ENCODE data around the gene ZNF276. TPM values are rescaled to one million over a fixed set of nuclear protein-coding genes. Genes with fewer than 3 reads are reported as not detected.
A peak's percentile ranks its signal among the peaks of the same experiment; 100 is the strongest.
"Not testable (repeated sequence)": the region's sequence is repeated elsewhere in the genome, so short reads cannot be mapped to it uniquely, and the experiment has no call there.

The ZNF276 gene, protein sequence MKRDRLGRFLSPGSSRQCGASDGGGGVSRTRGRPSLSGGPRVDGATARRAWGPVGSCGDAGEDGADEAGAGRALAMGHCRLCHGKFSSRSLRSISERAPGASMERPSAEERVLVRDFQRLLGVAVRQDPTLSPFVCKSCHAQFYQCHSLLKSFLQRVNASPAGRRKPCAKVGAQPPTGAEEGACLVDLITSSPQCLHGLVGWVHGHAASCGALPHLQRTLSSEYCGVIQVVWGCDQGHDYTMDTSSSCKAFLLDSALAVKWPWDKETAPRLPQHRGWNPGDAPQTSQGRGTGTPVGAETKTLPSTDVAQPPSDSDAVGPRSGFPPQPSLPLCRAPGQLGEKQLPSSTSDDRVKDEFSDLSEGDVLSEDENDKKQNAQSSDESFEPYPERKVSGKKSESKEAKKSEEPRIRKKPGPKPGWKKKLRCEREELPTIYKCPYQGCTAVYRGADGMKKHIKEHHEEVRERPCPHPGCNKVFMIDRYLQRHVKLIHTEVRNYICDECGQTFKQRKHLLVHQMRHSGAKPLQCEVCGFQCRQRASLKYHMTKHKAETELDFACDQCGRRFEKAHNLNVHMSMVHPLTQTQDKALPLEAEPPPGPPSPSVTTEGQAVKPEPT
- total RNA-seq (2014; rRNA removed; shearing (Covaris generic)), result 14.6 and 18.9 TPM in 2 replicates

DNA sequence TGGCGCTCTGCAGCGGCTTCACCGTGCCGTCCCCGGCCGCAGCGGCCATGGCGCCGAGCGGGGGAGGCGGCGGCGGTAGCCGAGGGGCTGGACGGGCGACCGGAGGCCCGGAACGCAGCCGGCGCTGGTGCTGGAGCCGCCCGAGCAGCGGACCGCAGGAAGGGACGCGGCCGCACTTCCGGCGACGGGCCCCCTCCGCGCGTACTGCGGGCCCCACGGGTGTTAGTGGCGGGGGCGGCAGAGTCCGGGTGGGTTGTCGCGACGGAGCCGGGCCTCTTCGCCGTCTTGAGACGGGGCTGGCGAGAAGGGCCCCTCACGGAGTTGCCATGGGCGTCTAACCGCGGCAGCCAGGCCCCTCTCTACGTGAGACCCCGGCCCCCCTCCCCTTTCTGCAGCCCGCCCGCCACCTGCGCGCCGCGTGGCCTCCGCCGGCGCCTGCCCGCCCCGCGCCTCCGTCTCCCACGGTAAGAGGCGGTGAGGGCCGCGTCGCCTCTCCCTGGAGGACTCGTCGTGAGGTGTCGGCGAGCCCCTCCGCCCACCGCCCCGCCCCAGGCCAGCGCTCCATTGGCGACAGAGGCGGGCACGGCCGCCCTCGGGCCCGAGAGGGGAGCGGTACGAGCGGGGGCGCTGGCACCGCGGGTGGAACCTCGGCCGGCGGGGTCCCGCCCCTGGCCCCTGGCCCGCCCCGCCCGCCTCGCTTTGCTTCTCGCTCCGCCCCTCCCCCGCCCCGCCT lies at the start of gene ZNF276, which contains the start of gene VPS9D1:
ZNF276 (plus strand) TSS at position 725 of the 733 bp plus-strand sequence. CDS start 104 bp downstream, outside the sequence.
VPS9D1 (minus strand) TSS at position 86 of the 733 bp plus-strand sequence; CDS start at position 49, 37 bp downstream.
- peak; percentile 66 for DNase-seq (ENCODE audit: low spot score)

DNA sequence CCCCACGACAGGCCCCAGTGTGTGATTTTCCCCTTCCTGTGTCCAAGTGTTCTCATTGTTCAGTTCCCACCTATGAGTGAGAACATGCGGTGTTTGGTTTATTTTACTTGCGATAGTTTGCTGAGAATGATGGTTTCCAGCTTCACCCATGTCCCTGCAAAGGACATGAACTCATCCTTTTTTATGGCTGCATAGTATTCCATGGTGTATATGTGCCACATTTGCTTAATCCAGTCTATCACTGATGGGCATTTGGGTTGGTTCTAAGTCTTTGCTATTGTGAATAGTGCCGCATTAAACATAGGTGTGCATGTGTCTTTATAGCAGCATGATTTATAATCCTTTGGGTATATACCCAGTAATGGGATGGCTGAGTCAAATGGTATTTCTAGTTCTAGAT lies 49.8 kb upstream of the ZNF276 start:
- not testable (repeated sequence) for DNase-seq (ENCODE audit: low spot score)

DNA sequence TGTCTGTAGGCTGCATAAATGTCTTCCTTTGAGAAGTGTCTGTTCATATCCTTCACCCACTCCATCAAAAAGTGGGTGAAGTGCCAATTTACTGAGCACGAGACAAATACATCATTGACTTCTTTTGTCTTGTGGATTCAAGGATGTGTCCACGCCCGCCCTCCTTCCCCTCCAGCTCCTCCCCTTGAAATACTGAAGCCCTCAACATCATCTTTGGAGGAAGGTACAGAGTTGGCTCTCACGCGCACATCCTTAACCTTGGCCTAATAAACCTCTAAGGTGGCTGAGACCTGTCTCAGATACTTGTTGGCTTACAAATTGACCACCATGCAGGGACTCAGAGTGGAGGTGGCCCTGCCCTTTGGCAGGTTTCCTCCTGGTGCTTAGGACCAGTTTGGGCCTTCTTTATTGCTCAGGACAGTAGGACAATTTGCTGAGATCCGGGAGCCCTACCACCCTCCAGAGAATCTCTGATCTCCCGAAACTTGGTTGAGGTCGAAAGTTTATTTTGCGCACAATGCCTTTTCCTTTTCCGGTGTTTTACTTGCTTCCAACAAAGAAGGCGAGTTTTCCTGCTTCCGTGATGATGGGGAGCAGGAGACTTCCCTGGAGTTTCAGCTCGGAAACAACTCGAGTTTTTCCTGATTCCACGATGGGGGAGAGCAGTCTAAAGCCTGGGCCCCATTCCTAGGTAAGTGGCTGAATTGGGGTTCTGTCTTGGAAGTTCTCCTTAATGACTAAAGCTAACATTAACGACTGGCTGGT lies 49.0 kb upstream of the ZNF276 start:
- DNase-seq (ENCODE audit: low spot score), result no peak

DNA sequence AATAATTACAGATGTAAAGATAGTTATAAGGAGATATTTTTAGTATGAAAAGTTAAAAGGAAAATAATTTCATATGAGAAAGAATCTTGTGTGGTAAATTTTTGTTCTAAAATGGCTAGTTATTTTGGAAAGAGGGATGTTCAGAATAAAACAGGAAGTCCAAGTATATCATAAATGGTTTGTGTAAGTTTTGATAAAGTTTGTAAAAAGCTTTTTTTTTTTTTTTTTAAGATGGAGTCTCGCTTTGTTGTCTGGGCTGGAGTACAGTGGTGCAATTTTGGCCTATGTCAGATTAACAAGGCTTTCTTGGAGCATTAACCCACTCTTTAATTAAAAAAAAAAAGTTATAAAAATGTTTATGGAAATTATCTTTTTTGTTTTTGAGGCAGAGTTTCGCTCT lies 43.1 kb upstream of the ZNF276 start:
- no peak for DNase-seq (ENCODE audit: low spot score)

DNA sequence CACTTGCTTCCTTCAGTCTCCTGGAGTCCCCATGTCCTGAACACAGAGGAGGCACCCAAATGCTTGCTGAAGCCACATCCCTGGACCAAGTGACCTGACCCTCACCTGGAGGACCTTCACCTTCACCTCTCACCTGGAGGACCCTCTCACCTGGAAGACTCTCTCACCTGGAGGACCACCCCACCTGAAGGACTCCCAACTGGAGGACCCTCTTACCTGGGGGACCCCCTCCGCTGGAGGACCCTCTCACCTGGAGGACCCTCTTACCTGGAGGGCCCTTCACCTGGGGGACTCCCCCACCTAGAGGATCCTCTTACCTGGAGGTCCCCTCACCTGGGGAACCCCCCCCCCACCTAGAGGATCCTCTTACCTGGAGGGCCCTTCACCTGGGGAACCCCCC lies 35.4 kb upstream of the ZNF276 start:
- DNase-seq (ENCODE audit: low spot score), result no peak

DNA sequence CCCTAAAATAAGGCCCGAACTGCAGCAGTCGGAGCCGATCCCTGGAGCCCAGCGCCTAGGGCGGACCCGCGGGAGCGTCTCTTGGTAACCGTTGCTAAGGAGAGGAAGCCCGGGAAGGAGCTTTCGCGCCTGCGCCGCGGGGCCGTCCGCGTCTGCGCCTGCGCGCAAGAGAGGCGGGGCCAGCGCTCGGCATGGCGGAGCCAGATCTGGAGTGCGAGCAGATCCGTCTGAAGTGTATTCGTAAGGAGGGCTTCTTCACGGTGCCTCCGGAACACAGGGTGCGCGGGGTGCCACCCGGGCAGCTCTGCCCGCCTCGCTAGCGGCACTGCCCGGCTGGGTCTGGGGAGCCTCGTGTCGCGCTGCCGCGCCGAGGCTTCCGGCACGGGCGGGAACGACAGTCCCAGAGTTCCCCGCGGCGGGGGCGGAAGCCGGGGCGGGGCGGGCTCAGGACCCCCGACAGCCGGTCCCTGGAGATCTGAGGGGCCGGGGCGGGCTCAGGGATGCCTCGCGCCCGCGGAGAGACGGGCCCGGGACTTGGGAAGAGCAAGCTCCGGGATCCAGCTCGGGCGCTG lies 34.7 kb upstream of the ZNF276 start, which contains the start of gene CDK10:
CDK10 (plus strand) TSS at position 170 of the 572 bp plus-strand sequence; CDS start at position 192, 22 bp downstream.
- peak; percentile 77 for DNase-seq (ENCODE audit: low spot score)

DNA sequence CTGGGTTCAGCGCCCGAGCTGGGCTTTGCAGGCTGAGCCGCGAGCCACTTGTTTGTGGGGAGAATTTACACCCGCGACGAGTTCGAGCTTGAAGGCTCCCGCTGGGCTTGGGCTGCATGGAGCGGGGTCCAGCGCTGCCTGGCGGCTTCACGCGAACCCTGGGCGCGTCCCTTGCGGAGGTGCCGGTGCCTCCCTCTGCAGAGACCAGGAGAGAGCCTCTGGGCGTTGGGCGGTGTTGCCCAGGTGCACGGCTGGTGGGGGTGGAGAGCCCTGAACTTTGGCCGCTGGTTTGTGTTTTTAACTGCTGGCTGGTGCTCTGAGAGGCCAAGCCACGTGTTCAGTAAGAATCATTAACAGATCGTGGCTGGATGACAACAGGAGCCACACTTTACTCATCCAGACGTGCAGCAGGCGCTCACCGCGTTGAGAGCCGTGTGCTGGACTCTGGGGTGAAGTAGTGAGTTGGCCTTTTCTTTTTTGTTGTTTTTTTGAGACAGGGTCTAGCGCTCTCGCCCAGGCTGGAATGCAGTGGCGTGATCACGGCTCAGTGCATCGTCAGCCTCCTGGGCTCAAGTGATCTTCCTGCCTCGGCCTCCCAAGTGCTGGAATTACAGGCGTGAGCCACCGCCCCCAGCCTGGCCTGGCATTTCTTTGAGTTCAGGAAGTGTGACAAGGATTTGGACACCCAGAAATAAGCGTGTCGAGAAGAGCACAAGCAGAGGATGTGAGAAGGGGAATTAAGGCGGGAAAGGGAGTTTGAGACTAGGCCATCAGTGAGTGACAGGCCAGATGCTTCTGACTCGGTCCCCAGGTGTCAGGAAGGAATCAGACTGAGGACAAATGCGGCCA lies 34.0 kb upstream of the ZNF276 start:
- peak; percentile 40 for DNase-seq (ENCODE audit: low spot score)

DNA sequence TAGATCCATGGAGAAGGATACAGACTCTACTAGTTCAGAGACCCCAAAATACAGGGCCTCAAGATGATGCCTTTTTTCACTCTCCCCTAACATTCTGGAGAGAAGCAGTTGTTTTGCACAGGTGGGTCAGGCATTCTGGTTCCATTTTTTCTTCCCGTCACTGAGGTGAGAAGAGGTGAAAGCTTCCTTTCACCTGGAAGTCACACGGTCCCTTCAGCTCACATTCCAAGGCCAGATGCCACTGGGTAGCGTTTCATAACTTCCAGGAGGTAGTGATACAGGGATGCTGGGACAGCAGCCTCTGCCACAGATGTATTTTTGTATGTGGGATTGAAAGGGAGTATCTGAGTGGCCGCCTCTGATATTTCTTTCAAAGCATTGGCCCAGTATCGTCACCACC lies 32.9 kb upstream of the ZNF276 start:
- DNase-seq (ENCODE audit: low spot score), result no peak

DNA sequence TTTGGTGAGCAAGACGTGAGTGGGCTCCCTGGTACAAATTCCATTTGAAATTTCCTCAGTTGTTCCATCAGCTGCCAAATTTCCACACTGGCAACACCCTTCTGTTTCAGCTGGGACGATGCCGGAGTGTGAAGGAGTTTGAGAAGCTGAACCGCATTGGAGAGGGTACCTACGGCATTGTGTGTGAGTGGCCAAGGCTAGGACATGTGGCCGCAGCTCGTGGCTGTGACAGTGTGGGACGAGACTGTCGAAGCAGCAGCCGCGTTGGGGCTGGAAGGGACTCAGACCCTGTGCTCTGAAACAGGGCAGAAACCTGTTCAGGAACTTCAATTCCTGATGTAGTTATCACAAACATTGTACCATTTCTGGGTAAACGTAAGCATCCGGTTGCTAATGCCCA lies 32.2 kb upstream of the ZNF276 start:
- no peak for DNase-seq (ENCODE audit: low spot score)

DNA sequence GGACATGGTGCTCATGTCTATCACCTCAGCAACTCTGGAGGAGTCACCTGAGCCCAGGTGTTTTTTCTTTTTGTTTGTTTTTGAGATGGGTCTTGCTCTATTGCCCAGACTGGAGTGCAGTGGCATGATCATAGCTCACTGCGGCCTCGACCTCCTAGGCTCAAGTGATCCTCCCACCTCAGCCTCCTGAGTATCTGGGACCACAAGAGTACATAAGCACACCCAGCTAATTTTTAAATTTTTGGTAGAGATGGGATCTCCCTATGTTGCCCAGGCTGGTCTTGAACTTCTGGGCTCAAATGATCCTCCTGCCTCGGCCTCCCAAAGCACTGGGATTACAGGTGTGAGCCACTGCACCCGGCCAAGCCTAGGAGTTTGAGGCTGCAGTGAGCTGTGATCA lies 31.7 kb upstream of the ZNF276 start:
- not testable (repeated sequence) for DNase-seq (ENCODE audit: low spot score)

DNA sequence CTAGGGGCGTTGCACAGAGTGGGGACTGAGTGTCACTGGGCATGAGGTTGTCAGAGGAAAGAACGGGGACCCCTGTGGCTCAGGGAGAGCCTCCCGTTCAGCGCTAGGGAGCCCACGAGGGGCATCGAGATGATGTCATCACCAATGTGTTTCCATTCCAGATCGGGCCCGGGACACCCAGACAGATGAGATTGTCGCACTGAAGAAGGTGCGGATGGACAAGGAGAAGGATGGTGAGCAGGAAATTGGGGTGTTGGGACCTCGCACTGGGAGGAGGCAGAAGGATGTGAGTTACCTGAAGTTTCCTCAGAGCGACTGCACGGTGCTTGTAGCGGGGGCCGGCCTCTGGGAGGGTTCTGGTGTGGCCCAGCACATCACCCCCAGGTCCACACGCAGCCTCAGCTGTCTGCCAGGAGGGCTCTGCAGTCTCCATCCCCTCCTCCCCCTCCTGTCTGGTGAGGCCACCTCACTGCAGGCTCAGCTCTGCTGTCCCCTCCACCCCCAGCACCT lies 30.9 kb upstream of the ZNF276 start:
- DNase-seq (ENCODE audit: low spot score), result no peak

DNA sequence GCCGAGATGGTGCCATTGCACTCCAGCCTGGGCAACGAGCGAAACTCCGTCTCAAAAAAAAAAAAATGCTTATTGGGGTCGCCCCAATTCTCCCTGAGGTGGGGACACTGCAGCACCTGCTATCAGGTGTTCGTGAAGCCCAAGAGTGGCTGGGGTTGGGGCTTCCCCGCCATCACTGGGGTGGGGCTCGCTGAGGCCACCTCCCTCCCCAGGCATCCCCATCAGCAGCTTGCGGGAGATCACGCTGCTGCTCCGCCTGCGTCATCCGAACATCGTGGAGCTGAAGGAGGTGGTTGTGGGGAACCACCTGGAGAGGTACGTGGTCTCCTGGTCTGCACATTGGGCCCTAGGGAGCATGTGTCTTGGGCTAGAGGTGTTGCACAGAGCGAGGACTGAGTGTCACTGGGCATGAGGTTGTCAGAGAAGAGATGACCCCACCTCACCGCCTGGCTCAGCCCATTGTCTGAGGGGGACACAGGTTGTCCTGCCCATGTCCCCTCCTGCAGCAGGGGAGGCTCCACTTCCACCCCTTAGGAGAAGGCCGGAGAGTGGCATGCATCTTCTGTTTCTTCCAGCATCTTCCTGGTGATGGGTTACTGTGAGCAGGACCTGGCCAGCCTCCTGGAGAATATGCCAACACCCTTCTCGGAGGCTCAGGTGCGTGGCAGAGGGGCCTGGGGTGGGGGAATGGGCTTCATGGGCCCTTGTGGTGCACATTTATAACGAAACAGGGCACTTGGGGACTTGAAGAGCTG lies 29.9 kb upstream of the ZNF276 start:
- no peak for DNase-seq (ENCODE audit: low spot score)

DNA sequence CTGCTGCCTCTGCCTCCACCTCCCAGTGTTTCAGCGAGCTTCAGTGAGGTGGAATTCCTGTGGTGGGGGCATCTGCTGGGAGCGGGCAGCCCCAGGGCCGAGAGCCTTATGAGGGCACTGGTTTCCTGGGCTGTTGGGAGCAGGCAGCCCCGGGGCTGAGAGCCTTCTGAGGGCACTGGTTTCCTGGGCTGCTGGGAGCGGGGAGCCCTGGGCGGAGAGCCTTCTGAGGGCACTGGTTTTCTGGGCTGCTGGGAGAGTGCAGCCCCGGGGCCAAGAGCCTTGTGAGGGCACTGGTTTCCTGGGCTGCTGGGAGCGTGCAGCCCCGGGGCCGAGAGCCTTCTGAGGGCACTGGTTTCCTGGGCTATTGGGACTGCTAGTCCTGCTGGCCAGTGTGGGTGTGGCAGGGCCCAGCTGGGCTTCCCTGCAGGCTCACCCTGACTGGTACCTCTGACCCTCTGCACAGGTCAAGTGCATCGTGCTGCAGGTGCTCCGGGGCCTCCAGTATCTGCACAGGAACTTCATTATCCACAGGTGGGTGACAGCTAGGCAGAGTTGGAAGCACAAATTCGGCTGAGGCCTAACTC lies 29.3 kb upstream of the ZNF276 start:
- no peak for DNase-seq (ENCODE audit: low spot score)

DNA sequence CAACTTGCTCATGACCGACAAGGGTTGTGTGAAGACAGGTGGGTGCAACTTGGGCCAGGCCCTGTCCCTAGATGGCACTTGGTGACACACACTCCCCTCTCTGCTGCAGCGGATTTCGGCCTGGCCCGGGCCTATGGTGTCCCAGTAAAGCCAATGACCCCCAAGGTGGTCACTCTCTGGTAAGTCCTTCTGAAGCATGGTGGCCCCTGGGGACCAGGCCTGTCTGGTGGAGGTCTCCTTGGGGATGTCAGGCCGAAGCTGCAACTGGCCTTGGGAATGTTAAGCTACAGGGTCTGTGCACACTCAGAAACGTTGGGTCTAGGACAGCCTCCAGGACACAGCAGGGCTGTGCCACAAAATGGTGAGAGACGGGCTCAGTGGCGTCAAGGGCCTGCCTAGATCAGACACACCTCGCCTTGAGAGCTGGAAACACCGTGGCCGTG lies 28.0 kb upstream of the ZNF276 start:
- no peak for DNase-seq (ENCODE audit: low spot score)

DNA sequence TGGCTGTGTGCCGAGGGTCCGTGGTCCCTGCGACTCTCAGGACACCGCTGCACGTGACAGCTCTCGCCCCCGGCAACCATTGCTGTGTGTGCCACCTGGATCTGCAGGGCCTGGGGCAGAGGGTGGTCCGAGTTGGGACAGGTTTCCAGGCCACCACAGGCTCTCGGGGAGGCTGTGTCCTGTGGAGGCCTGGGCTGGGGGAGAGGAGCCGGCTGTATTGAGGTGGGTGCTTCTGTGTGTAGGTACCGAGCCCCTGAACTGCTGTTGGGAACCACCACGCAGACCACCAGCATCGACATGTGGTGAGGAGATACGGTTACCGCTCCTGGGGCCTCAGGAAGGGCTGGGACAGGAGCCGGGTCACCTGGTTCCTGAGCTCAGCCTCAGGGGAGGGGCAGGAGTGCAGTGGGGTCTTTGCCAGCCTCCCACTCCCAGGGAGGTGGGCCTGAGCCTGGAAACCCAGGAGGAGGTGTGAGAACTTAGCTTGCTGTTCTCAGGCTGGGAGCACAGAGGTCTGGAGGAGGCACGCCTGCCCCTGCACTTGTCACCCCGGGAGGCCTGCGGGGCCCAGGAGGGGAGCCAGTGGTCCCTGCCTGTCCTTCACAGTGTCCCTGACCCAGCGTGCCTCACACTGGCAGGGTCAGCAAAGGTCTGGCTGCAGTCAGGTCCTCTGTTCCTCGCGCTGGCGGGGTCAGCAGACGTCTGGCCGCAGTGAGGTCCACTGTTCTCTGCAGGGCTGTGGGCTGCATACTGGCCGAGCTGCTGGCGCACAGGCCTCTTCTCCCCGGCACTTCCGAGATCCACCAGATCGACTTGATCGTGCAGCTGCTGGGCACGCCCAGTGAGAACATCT lies 27.2 kb upstream of the ZNF276 start:
- DNase-seq (ENCODE audit: low spot score), result no peak

DNA sequence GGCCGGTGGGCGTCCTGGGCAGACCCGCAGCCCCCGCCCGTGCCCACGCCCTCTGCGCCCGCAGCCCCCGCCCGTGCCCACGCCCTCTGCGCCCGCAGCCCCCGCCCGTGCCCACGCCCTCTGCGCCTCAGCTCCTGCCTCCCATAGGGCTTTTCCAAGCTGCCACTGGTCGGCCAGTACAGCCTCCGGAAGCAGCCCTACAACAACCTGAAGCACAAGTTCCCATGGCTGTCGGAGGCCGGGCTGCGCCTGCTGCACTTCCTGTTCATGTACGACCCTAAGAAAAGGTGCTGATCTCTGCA lies 26.6 kb upstream of the ZNF276 start:
- not testable (repeated sequence) for DNase-seq (ENCODE audit: low spot score)

DNA sequence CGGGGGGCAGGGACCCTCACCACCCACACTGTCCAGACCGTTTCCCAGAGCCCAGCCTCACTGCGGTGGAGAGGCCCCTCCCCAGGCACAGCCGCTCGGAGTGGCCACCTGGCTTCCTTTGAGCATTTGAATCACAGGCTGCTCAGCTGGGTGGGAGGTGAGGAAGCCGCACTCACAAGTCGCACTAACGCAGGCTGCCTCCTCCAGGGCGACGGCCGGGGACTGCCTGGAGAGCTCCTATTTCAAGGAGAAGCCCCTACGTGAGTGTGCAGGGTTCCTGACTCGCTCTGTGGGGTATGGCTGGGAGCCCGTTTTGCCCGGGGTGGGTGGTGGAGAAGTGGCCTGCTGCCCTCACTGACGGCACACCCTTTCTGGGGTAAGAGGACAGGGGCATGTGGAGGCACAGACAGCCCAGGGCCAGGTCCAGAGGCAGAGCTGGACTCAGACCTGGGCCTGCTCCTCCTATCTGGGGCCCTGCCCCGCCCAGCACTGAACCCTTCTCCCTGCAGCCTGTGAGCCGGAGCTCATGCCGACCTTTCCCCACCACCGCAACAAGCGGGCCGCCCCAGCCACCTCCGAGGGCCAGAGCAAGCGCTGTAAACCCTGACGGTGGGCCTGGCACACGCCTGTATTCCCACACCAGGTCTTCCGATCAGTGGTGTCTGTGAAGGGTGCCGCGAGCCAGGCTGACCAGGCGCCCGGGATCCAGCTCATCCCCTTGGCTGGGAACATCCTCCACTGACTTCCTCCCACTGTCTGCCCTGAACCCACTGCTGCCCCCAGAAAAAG lies 26.1 kb upstream of the ZNF276 start:
- no peak for DNase-seq (ENCODE audit: low spot score)

All from A172 (cell line).